AG10803 (cell line): ENCODE results near the gene PDSS2.
"Not testable (repeated sequence)": the region's sequence is repeated elsewhere in the genome, so short reads cannot be mapped to it uniquely, and the experiment has no call there.

ENCODE experiments used
- DNase-seq: peaks from one replicate; pipeline ENCODE4 v3.0.0; 2010; ENCODE audit warnings: low read depth
- H3K4me3 ChIP-seq: 2 replicates; pipeline ENCODE4 v1.5.1; 2011; ENCODE audit warnings: mild to moderate bottlenecking, low read length, control low read depth
- CTCF ChIP-seq: conservative IDR thresholded peaks from 2 replicates; pipeline ENCODE4 v1.5.1; 2011; ENCODE audit warnings: mild to moderate bottlenecking, low read length, control low read depth, inconsistent platforms

Gene PDSS2

GRCh38 chr6:107310362-107310761 lies 149.0 kb downstream of the PDSS2 start:
- no peak overlapping the region for H3K4me3 ChIP-seq
- DNase-seq, result no peak
- TF ChIP-seq CTCF, result no peak

DNA sequence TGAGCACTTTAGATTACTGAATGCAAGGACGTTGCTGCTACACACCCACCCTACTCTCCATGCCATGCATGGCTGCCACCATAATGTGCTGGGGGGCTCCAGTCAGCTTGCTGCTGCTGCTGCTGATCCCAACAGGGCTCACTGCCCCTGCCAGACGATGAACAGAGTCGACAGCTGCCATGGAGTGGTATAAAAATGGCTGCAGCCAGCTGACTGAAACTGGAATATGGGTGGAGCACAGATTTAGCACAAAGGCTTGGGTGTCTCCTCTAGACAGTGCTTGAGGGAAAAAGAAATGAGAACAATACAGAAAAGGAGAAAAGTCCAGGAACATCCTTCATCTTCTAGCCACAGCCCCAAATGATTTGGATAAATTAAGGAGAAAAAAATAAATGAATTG lies 150.7 kb downstream of the PDSS2 start:
- DNase-seq, result no peak
- no peak for TF ChIP-seq CTCF
- no peak overlapping the region for H3K4me3 ChIP-seq

- DNase-seq, result not testable (repeated sequence)
These were observed 153.4 kb downstream of the PDSS2 start for GRCh38 chr6:107305994-107306393.

GRCh38 chr6:107305391-107305790 lies 154.0 kb downstream of the PDSS2 start:
- TF ChIP-seq CTCF, result no peak
- no peak overlapping the region for H3K4me3 ChIP-seq
- peak; percentile 66 for DNase-seq

More at GRCh38 chr6:107305994-107306393, 153.4 kb downstream of the PDSS2 start:
- not testable (repeated sequence) for H3K4me3 ChIP-seq

GRCh38 chr6:107304421-107305025 lies 154.8 kb downstream of the PDSS2 start:
- DNase-seq, result peak; percentile 47
- TF ChIP-seq CTCF, result no peak
- H3K4me3 ChIP-seq, result no peak overlapping the region

- no peak for TF ChIP-seq CTCF
- no peak for DNase-seq
- no peak overlapping the region for H3K4me3 ChIP-seq
These were observed 166.0 kb downstream of the PDSS2 start for GRCh38 chr6:107293350-107293749.

GRCh38 chr6:107292715-107293271 lies 166.6 kb downstream of the PDSS2 start:
- H3K4me3 ChIP-seq, result no peak overlapping the region
- no peak for TF ChIP-seq CTCF
- DNase-seq, result no peak
